ENCODE data around the gene ELK1.
"Not testable (repeated sequence)": the region's sequence is repeated elsewhere in the genome, so short reads cannot be mapped to it uniquely, and the experiment has no call there.

ELK1 gene

DNA sequence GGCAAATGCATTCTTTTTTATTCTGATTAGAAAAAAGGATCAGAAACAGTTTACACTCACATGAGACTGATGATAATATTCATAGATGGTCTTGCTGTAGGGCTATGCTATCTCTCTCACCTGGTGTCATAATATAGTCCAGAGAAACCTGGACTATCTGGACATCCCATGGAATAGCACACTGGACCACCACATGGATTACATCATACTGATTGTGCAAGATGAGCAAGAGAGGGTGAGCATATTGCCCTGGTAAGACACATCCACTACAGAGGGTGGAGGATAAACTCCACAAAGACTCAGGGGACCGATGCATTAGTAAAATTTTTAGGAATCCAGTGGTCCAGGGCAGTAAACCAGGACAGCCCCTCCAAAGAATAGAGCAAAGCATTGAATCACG, 38.9 kb downstream of the ELK1 start:
- no peak for DNase-seq (ENCODE audit: low spot score)

DNA sequence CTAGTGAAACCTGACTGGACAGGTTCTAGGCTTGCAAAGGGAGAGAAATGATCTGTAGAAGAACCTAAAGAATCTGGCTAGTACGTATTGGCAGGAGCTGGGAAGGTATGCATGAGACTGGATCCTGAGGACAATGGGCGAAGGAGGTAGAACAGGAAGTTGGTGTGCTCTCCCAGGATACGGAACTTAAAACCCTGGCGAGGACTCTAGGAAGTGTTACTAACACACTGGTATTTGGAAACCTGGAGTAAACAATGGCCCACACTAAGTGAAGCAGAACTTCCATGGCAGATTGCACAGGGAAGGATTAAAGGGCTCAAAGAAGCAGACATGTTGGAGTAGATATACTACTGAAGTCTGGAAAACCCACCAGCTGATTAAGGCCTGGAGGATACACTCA, 39.9 kb downstream of the ELK1 start:
- DNase-seq (ENCODE audit: low spot score): no peak

GRCh38 chrX:47608130-47608810, 42.1 kb downstream of the ELK1 start:
- no peak for DNase-seq (ENCODE audit: low spot score)

DNA sequence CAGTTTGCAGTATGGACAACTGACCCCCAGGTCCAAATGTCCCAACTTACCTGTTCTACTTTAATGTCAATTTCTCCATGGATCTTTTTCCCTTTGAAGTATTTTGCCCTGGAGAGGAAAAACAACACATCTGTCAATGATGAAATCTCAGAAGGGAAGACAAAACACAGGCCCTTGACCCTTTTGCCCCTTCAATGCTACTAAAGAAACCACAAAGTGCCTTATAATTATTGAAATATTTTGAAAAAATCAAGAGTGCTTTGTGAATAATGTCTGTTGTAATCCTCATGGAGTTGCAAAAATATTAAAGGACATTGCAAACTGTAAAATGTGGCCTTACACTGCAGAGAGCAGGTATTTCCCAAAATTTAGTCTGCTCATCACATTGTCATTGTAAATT, 43.3 kb downstream of the ELK1 start:
- no peak for DNase-seq (ENCODE audit: low spot score)

DNA sequence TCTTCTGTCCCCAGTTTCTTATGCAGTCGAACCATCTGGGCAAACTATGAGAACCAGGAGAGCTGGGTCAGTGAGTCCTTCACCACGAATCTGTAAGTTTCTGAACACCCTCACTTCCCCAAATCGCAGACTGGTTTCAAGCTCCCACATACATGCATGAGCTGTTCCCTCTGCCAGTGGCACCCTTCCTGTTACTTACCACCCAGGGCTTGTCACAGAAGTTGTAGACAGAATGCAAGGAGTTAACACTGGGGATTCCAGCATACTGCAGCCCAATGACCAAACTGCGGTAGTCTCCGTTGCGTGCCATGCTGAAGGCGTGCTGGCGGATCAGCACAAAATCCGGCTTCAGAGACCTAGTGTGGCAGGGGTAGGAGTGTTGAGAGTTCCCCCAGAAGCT, 45.3 kb downstream of the ELK1 start:
- DNase-seq (ENCODE audit: low spot score): no peak

DNA sequence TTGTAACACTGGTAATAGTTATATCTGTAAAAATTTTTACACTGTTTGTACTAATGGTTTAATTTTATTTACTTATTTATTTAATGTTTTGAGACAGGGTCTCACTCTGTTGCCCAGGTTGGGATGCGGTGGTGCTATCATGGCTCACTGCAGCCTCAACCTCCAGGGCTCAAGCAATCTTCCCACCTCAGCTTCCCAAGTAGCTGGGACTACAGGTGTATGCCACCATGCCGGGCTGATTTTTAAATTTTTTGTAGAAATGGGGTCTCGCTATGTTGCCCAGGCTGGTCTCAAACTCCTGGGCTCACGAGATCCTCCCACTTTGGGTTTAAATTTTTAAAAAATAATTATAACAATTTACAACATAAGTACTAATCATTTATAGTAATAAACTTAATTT, 47.2 kb downstream of the ELK1 start:
- DNase-seq (ENCODE audit: low spot score): not testable (repeated sequence)

DNA sequence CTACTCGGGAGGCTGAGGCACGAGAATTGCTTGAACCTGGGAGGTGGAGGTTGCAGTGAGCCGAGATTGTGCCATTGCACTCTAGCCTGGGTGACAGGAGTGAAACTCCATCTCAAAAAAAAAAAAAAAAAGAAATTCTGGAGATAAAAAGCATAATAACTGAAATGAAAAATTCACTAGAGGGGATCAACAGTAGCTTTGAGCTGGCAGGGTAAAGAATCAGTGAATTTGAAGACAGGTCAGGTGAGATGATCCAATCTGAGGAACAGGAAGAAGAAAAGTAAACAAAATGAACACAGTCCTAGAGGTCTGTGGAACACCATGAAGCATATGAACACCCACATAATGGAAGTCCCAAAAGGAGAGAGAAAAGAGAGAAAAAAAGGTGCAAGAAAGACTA, 53.1 kb downstream of the ELK1 start:
- DNase-seq (ENCODE audit: low spot score): no peak

GRCh38 chrX:47596256-47596655, 54.1 kb downstream of the ELK1 start:
- DNase-seq (ENCODE audit: low spot score): no peak

DNA sequence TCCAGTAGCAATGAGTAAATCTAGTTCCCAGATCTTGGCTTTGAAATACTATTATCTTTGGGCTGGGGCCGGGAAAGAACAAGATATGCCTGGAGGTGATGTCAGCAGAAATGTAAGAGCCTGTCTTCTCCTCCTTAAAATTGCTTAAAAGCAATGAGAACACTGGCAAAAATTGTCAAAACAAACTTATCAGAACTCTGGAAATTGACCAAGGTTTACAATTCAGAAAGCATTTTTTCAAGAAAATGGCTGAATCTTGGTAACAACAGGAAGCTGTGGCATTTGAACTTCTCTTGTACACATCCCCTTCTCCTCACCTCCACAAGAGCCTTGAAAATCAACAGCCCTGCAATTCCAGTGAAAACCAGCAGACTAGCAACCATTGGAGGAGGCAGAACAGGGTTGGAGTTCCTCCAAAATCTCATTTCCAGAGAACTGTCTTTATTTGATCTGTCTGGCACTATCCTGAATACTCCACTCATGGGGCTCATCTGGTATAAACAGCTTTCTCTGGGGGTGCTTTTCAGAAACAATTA, 54.6 kb downstream of the ELK1 start:
- no peak for DNase-seq (ENCODE audit: low spot score)

GRCh38 chrX:47593522-47593921, 56.8 kb downstream of the ELK1 start:
- no peak for DNase-seq (ENCODE audit: low spot score)

GRCh38 chrX:47590984-47591383, 59.4 kb downstream of the ELK1 start:
- no peak for DNase-seq (ENCODE audit: low spot score)

DNA sequence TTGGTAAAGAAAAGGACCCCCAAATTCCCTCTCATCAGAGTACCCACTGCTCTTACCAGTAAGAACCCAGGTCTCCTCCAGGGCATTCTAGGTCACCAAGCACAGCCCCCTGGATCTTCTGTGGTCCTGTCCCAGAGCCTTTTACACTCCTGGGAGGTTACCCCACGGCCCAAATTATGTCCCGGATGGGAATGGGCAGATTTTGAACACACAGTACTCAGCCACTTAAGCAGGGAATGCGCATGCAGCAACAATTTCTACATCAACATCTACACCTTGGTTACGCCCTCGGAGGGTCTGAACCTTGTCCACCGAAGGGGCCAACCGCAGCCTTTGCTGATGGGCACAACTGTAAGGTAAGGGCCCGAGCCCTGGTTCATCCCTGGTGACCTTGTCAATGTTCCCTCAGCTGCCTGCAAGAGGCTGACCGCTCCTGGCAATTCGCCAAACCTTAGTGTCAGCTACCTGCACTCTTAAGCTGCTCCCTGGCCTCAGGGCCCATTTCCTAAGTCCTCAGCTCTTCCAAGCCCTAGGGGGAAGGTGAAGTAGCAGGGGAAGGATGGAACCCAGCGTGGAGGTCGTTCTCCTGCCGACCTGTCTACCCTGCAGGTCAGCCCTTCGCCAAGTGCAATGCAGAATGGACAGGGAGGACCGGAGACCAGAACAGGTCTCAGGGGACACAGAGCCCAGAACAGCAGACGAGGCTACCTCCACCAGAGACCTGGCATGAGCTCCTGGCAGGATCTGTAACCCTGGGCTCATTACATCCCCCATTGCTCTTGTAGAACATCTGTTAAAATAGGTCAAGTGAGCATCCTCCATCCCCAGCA, 62.2 kb downstream of the ELK1 start:
- DNase-seq (ENCODE audit: low spot score): no peak

- no peak for DNase-seq (ENCODE audit: low spot score)
Observed at GRCh38 chrX:47587091-47587891, 63.1 kb downstream of the ELK1 start.

DNA sequence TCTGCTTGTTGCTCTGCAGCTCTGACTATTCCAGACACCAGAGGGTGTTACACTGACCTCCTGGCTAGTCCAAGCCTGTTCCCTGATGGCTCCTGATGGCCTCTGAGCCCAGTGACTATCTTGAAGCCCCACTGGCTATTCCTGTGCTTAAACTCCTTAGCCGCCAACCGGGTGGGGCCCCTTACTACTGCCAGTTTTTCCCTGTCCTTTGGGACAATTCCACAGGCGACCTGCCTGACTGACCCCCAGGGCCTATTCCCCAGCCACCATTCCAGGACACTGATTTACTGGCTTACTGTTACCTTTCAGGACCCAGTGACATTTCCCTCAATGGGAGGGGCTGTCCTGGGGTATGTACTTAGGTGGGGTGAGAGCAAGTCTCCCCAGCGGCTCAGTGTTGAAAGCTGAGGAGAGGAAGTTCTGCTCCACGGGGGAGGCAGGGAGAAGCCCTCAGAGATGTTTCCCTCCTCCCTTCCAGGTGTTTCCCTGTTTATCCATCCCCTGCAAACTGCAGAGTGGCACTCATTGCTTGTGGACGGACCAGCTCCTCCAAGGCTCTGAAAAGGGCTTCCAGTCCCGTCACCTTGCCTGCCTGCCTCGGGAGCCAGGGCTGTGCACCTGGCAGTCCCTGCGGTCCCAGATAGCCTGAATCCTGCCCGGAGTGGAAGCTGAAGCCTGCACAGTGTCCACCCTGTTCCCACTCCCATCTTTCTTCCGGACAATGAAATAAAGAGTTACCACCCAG, 64.1 kb downstream of the ELK1 start:
- DNase-seq (ENCODE audit: low spot score): no peak
